Fibroblast of the aortic adventitia (primary cell): ENCODE data around the gene HSPH1. TPM values are rescaled to one million over a fixed set of nuclear protein-coding genes. Genes with fewer than 3 reads are reported as not detected.

Experiments
- DNase-seq: peaks from one replicate; pipeline ENCODE4 v3.0.0-alpha.2; 2010; ENCODE audit warnings: low read depth
- H3K4me3 ChIP-seq: 2 replicates; pipeline ENCODE4 v1.5.1; 2011; ENCODE audit warnings: low read depth, mild to moderate bottlenecking, control low read depth, low read length, moderate library complexity
- CTCF ChIP-seq: IDR thresholded peaks from 2 replicates; pipeline ENCODE4 v1.5.1; 2011; ENCODE audit warnings: mild to moderate bottlenecking, low read length, control low read depth, inconsistent platforms; ENCODE audit not compliant: insufficient read depth
- total RNA-seq: library from RNA; depleted of rRNA; stranded (reverse); fragments of >200 nt; gene quantifications from 2 replicates; pipeline ENCODE4 v1.2.3, GENCODE V29; 2012; ENCODE audit warnings: low replicate concordance

Gene HSPH1
- total RNA-seq, 1 donor = 51.8 TPM

- no peak for DNase-seq
- no peak for TF ChIP-seq CTCF
- H3K4me3 ChIP-seq = no peak overlapping the region
These were observed 6.5 kb upstream of the HSPH1 start for GRCh38 chr13:31168166-31168565.

GRCh38 chr13:31167490-31167889, 5.8 kb upstream of the HSPH1 start:
- DNase-seq = no peak
- no peak for TF ChIP-seq CTCF
- no peak overlapping the region for H3K4me3 ChIP-seq

GRCh38 chr13:31166591-31166990, 4.9 kb upstream of the HSPH1 start:
- no peak for DNase-seq
- no peak overlapping the region for H3K4me3 ChIP-seq
- no peak for TF ChIP-seq CTCF

- TF ChIP-seq CTCF = no peak
- peak; percentile 98 for DNase-seq
- peak overlapping the region; percentile 88 for H3K4me3 ChIP-seq
These were observed 676 bp upstream of the HSPH1 start for GRCh38 chr13:31162151-31163008.

- DNase-seq = peak; percentile 73
- peak overlapping the region; percentile 88 for H3K4me3 ChIP-seq
- no peak for TF ChIP-seq CTCF
These were observed 697 bp downstream of the HSPH1 start for GRCh38 chr13:31160857-31161556.

- H3K4me3 ChIP-seq = peak overlapping the region; percentile 40
- no peak for DNase-seq
- no peak for TF ChIP-seq CTCF
These were observed 2.4 kb downstream of the HSPH1 start for GRCh38 chr13:31159306-31159705.
